Liver (tissue), 9 donors: ENCODE data around the gene LAMP5. TPM values are rescaled to one million over a fixed set of nuclear protein-coding genes. Genes with fewer than 3 reads are reported as not detected.

Experiments
- DNase-seq: peaks from one replicate; pipeline ENCODE4 v3.0.0-alpha.2; 2017; ENCODE audit warnings: low spot score
- H3K27ac ChIP-seq, 2 donors: one replicate each; pipeline ENCODE4 v1.7.0; 2013; ENCODE audit warnings: inconsistent platforms in 2 of 2, low read length in 2 of 2, control low read depth in 1 of 2, low read depth in 1 of 2, mild to moderate bottlenecking in 1 of 2
- H3K27me3 ChIP-seq, 4 donors: one replicate each; pipeline versions ENCODE4 v1.6.1 to v1.7.0; 2013; ENCODE audit warnings: low read length in 3 of 4, inconsistent platforms in 1 of 4, mild to moderate bottlenecking in 1 of 4, moderate library complexity in 1 of 4; ENCODE audit not compliant: control insufficient read depth in 4 of 4, insufficient read depth in 4 of 4
- H3K36me3 ChIP-seq, 4 donors: one replicate each; pipeline versions ENCODE4 v1.6.1 to v1.7.0; 2013; ENCODE audit warnings: low read length in 3 of 4, mild to moderate bottlenecking in 3 of 4, low read depth in 1 of 4, moderate library complexity in 1 of 4; ENCODE audit not compliant: control insufficient read depth in 4 of 4, insufficient read depth in 3 of 4
- H3K4me1 ChIP-seq, 4 donors: one replicate each; pipeline versions ENCODE4 v1.6.1 to v1.7.0; 2013; ENCODE audit warnings: low read length in 3 of 4, mild to moderate bottlenecking in 3 of 4, moderate library complexity in 1 of 4; ENCODE audit not compliant: control insufficient read depth in 4 of 4, insufficient read depth in 4 of 4
- H3K4me3 ChIP-seq, 3 donors: one replicate each; pipeline versions ENCODE4 v1.6.1 to v1.7.0; 2013; ENCODE audit warnings: low read length in 3 of 3, control low read depth in 1 of 3, low read depth in 1 of 3, mild to moderate bottlenecking in 1 of 3
- H3K9ac ChIP-seq, 2 donors: one replicate each; pipeline ENCODE4 v1.7.0; 2013; ENCODE audit warnings: low read length in 2 of 2, mild to moderate bottlenecking in 2 of 2, moderate library complexity in 2 of 2, control low read depth in 1 of 2, low read depth in 1 of 2
- H3K9me3 ChIP-seq, 4 donors: one replicate each; pipeline versions ENCODE4 v1.6.1 to v1.7.0; 2013; ENCODE audit warnings: low read length in 3 of 4; ENCODE audit not compliant: control insufficient read depth in 4 of 4
- ATF3 ChIP-seq: IDR thresholded peaks from 2 replicates; pipeline ENCODE4 v1.6.1; 2016; ENCODE audit warnings: antibody characterized with exemption
- EGR1 ChIP-seq, 2 donors: IDR thresholded peaks; 2 replicates each; pipeline ENCODE4 v1.6.1; 2016 to 2018; ENCODE audit warnings: antibody characterized with exemption in 2 of 2, low read depth in 2 of 2
- FOXA1 ChIP-seq: IDR thresholded peaks from 2 replicates; pipeline ENCODE4 v1.6.1; 2016; ENCODE audit warnings: antibody characterized with exemption
- FOXA2 ChIP-seq: IDR thresholded peaks from 2 replicates; pipeline ENCODE4 v1.6.1; 2016; ENCODE audit warnings: antibody characterized with exemption
- GABPA ChIP-seq, 2 donors: IDR thresholded peaks in 1 of 2; conservative IDR thresholded peaks in 1 of 2; 2 replicates each; pipeline ENCODE4 v1.6.1; 2016; ENCODE audit warnings: antibody characterized with exemption in 2 of 2, mild to moderate bottlenecking in 1 of 2, moderate library complexity in 1 of 2
- JUND ChIP-seq, 2 donors: IDR thresholded peaks; 2 replicates each; pipeline ENCODE4 v1.6.1; 2016; ENCODE audit warnings: antibody characterized with exemption in 2 of 2
- MAX ChIP-seq: IDR thresholded peaks from 2 replicates; pipeline ENCODE4 v1.6.1; 2016; ENCODE audit warnings: antibody characterized with exemption
- NR2F2 ChIP-seq: IDR thresholded peaks from 2 replicates; pipeline ENCODE4 v1.6.1; 2016; ENCODE audit warnings: antibody characterized with exemption
- RAD21 ChIP-seq, 2 donors: IDR thresholded peaks; 2 replicates each; pipeline ENCODE4 v1.6.1; 2016; ENCODE audit warnings: antibody characterized with exemption in 2 of 2, mild to moderate bottlenecking in 2 of 2
- RXRA ChIP-seq, 2 donors: IDR thresholded peaks; 2 replicates each; pipeline ENCODE4 v1.6.1; 2017 to 2018; ENCODE audit warnings: antibody characterized with exemption in 2 of 2, mild to moderate bottlenecking in 1 of 2
- SP1 ChIP-seq: IDR thresholded peaks from 2 replicates; pipeline ENCODE4 v1.6.1; 2018; ENCODE audit warnings: antibody characterized with exemption, mild to moderate bottlenecking
- TAF1 ChIP-seq: conservative IDR thresholded peaks from 2 replicates; pipeline ENCODE4 v1.6.1; 2016; ENCODE audit warnings: antibody characterized with exemption, mild to moderate bottlenecking
- ZBTB33 ChIP-seq: IDR thresholded peaks from 2 replicates; pipeline ENCODE4 v1.6.1; 2016; ENCODE audit warnings: antibody characterized with exemption
- WGBS: extraction: QIAGEN DNeasy Blood & Tissue Kit; methylation state at CpG from one replicate; pipeline ENCODE4 v1.1.7; 2013; 5-methylcytosine and 5-hydroxymethylcytosine counted together
- polyA plus RNA-seq, 2 donors: library from polyadenylated mRNA; stranded (reverse) in 1 of 2; unstranded in 1 of 2; fragments of 200-250 nt in 1 of 2; fragments of >200 nt in 1 of 2; fragmentation: Nextera tagmentation in 1 of 2; extraction: Ambion mirVana in 1 of 2; gene quantifications; one replicate each; pipeline versions ENCODE4 v1.2.1 to v1.2.3, GENCODE V29; 2013 to 2015
- total RNA-seq, 2 donors: library from RNA; depleted of rRNA; stranded (reverse); fragments of >200 nt; gene quantifications; one replicate each; pipeline ENCODE4 v1.2.3, GENCODE V29; 2014
- donor health status: healthy.
- donor health status: healthy.
- donor health status: healthy.
- donor health status: healthy.
- donor health status: healthy.

Gene LAMP5
- total and polyA plus RNA-seq, 4 donors, result 0.08 to 0.09 TPM; not detected in 2

- WGBS, result 43% methylated on average over 9 of the region's 9 CpGs
- Histone ChIP-seq H3K4me3 (no peak overlapping the region), H3K4me1 (peaks cover 0 to 2% (median 0%) of the 10 kb centered on the region in 4 donors), H3K27ac (no peak overlapping the region), H3K27me3 (peaks cover 0 to 6% (median 4%) of the 10 kb centered on the region in 4 donors), H3K9me3 (no peaks in the 10 kb centered on the region), H3K9ac (no peak overlapping the region), H3K36me3 (no peaks in the 10 kb centered on the region)
- DNase-seq, result no peak
- TF ChIP-seq RXRA (IDR thresholded peaks at IDR 0.05) (no peak), MAX (no peak), ATF3 (no peak), TAF1 (no peak), FOXA1 (no peak)
These were observed 10.7 kb upstream of the LAMP5 start for GRCh38 chr20:9503526-9504245.

GRCh38 chr20:9506280-9506821 lies 8.0 kb upstream of the LAMP5 start:
- WGBS, result 8% methylated on average over 34 of the region's 34 CpGs
- Histone ChIP-seq H3K9ac (no peak overlapping the region), H3K4me1 (peaks cover 0 to 2% (median 0%) of the 10 kb centered on the region in 4 donors), H3K4me3 (no peak overlapping the region), H3K27ac (no peak overlapping the region), H3K9me3 (no peaks in the 10 kb centered on the region), H3K36me3 (no peaks in the 10 kb centered on the region), H3K27me3 (peaks cover 2 to 8% (median 7%) of the 10 kb centered on the region in 4 donors)
- TF ChIP-seq EGR1 (IDR thresholded peaks at IDR 0.05; ENCODE audit: low read depth in 2 of 2), result no peak
- TF ChIP-seq ATF3, result no peak
- TF ChIP-seq RXRA (IDR thresholded peaks at IDR 0.05), result no peak
- TF ChIP-seq ZBTB33, result no peak
- no peak for TF ChIP-seq FOXA2
- TF ChIP-seq MAX, result no peak
- TF ChIP-seq GABPA (IDR thresholded peaks at IDR 0.05 in 1 of 2, conservative IDR thresholded peaks at IDR 0.05 in 1 of 2), result no peak
- no peak for TF ChIP-seq SP1
- TF ChIP-seq RAD21 (IDR thresholded peaks at IDR 0.05), result no peak
- TF ChIP-seq NR2F2, result no peak
- no peak for DNase-seq

GRCh38 chr20:9506964-9507369 lies 7.4 kb upstream of the LAMP5 start:
- Histone ChIP-seq H3K36me3 (no peaks in the 10 kb centered on the region), H3K9ac (no peak overlapping the region), H3K4me1 (peaks cover 0 to 2% (median 0%) of the 10 kb centered on the region in 4 donors), H3K27me3 (peaks cover 2 to 8% (median 7%) of the 10 kb centered on the region in 4 donors), H3K27ac (no peak overlapping the region), H3K9me3 (no peaks in the 10 kb centered on the region), H3K4me3 (no peak overlapping the region)
- 3% methylated on average over 31 of the region's 31 CpGs for WGBS
- TF ChIP-seq RXRA (IDR thresholded peaks at IDR 0.05) (no peak), SP1 (no peak), ATF3 (no peak), RAD21 (IDR thresholded peaks at IDR 0.05) (no peak), GABPA (IDR thresholded peaks at IDR 0.05 in 1 of 2, conservative IDR thresholded peaks at IDR 0.05 in 1 of 2) (no peak), JUND (IDR thresholded peaks at IDR 0.05) (no peak), FOXA2 (no peak)
- no peak for DNase-seq
